H9 (cell line): ENCODE measurements around the gene MYB. TPM values are rescaled to one million over a fixed set of nuclear protein-coding genes. Genes with fewer than 3 reads are reported as not detected.

ENCODE experiments used
- DNase-seq: peaks from one replicate; pipeline ENCODE4 v3.0.0-alpha.2; 2017
- H2AFZ ChIP-seq: one replicate; pipeline ENCODE4 v1.6.1; 2013; ENCODE audit warnings: mild to moderate bottlenecking, low read length, control low read depth, moderate library complexity
- H2AK5ac ChIP-seq: 2 replicates; pipeline ENCODE4 v1.6.1; 2013; ENCODE audit warnings: low read length, control low read depth, mixed read lengths; ENCODE audit not compliant: insufficient read length
- H2BK120ac ChIP-seq: one replicate; pipeline ENCODE4 v1.6.1; 2013; ENCODE audit warnings: low read depth, mild to moderate bottlenecking, low read length, control low read depth, inconsistent platforms; ENCODE audit not compliant: poor library complexity, severe bottlenecking
- H2BK12ac ChIP-seq: 2 replicates; pipeline ENCODE4 v1.6.1; 2013; ENCODE audit warnings: low read length, control low read depth, mixed read lengths, low read depth; ENCODE audit not compliant: insufficient read length
- H2BK15ac ChIP-seq: 2 replicates; pipeline ENCODE4 v1.6.1; 2013; ENCODE audit warnings: low read depth, low read length, control low read depth
- H2BK20ac ChIP-seq: one replicate; pipeline ENCODE4 v1.6.1; 2013; ENCODE audit warnings: low read depth, mild to moderate bottlenecking, low read length, control low read depth, inconsistent platforms; ENCODE audit not compliant: poor library complexity, severe bottlenecking
- H2BK5ac ChIP-seq: 2 replicates; pipeline ENCODE4 v1.6.1; 2013; ENCODE audit warnings: low read length, control low read depth, mixed read lengths; ENCODE audit not compliant: insufficient read length
- H3K14ac ChIP-seq: 2 replicates; pipeline ENCODE4 v1.6.1; 2013; ENCODE audit warnings: low read length, control low read depth; ENCODE audit not compliant: insufficient read depth
- H3K18ac ChIP-seq: 2 replicates; pipeline ENCODE4 v1.6.1; 2013; ENCODE audit warnings: low read depth, mild to moderate bottlenecking, mixed read lengths, low read length, control low read depth; ENCODE audit not compliant: insufficient read length
- H3K23ac ChIP-seq: 2 replicates; pipeline ENCODE4 v1.6.1; 2013; ENCODE audit warnings: low read length, control low read depth, mixed read lengths, low read depth; ENCODE audit not compliant: insufficient read length
- H3K23me2 ChIP-seq: 2 replicates; pipeline ENCODE4 v1.6.1; 2013; ENCODE audit warnings: low read depth, mild to moderate bottlenecking, mixed read lengths, low read length, control low read depth; ENCODE audit not compliant: insufficient read length, poor library complexity, severe bottlenecking
- H3K27ac ChIP-seq: 2 replicates; pipeline ENCODE4 v1.5.1; 2013; ENCODE audit warnings: low read length, control low read depth, mixed read lengths, low read depth; ENCODE audit not compliant: insufficient read length
- H3K27me3 ChIP-seq: 2 replicates; pipeline ENCODE4 v1.6.1; 2013; ENCODE audit warnings: low read length, control low read depth, inconsistent platforms; ENCODE audit not compliant: insufficient read depth
- H3K4ac ChIP-seq: 2 replicates; pipeline ENCODE4 v1.6.1; 2013; ENCODE audit warnings: low read depth, mild to moderate bottlenecking, control low read depth, inconsistent platforms, low read length, moderate library complexity
- H3K4me1 ChIP-seq: 2 replicates; pipeline ENCODE4 v1.6.1; 2013; ENCODE audit warnings: low read length, control low read depth, inconsistent platforms; ENCODE audit not compliant: insufficient read depth
- H3K4me2 ChIP-seq: 2 replicates; pipeline ENCODE4 v1.6.1; 2013; ENCODE audit warnings: low read length, control low read depth, mixed read lengths; ENCODE audit not compliant: insufficient read length, insufficient read depth
- H3K56ac ChIP-seq: 2 replicates; pipeline ENCODE4 v1.6.1; 2013; ENCODE audit warnings: low read depth, mild to moderate bottlenecking, mixed read lengths, low read length, control low read depth; ENCODE audit not compliant: insufficient read length
- H3K79me1 ChIP-seq: 2 replicates; pipeline ENCODE4 v1.6.1; 2013; ENCODE audit warnings: low read depth, mild to moderate bottlenecking, moderate library complexity, low read length, control low read depth, inconsistent platforms; ENCODE audit not compliant: insufficient read depth, poor library complexity, severe bottlenecking
- H3K79me2 ChIP-seq: 2 replicates; pipeline ENCODE4 v1.6.1; 2013; ENCODE audit warnings: low read length, control low read depth, inconsistent platforms; ENCODE audit not compliant: insufficient read depth
- H3K9ac ChIP-seq: 2 replicates; pipeline ENCODE4 v1.6.1; 2013; ENCODE audit warnings: low read length, control low read depth, mixed read lengths; ENCODE audit not compliant: insufficient read length; ENCODE audit errors: extremely low read depth
- H3K9me3 ChIP-seq: one replicate; pipeline ENCODE4 v1.6.1; 2013; ENCODE audit warnings: low read depth, low read length, inconsistent platforms; ENCODE audit not compliant: control insufficient read depth
- H3T11ph ChIP-seq: one replicate; pipeline ENCODE4 v1.6.1; 2013; ENCODE audit warnings: mild to moderate bottlenecking, low read length, control low read depth, inconsistent platforms
- H4K20me1 ChIP-seq: one replicate; pipeline ENCODE4 v1.6.1; 2013; ENCODE audit not compliant: control insufficient read depth, insufficient read length, insufficient read depth
- H4K5ac ChIP-seq: 2 replicates; pipeline ENCODE4 v1.6.1; 2013; ENCODE audit warnings: low read depth, mild to moderate bottlenecking, mixed read lengths, low read length, control low read depth; ENCODE audit not compliant: insufficient read length
- H4K8ac ChIP-seq: replicated peaks from 2 replicates; pipeline ENCODE4 v1.6.1; 2013; ENCODE audit warnings: low read length, control low read depth, mixed read lengths, low read depth; ENCODE audit not compliant: insufficient read length
- H4K91ac ChIP-seq: 2 replicates; pipeline ENCODE4 v1.6.1; 2013; ENCODE audit warnings: low read depth, mild to moderate bottlenecking, moderate library complexity, mixed read lengths, low read length, control low read depth; ENCODE audit not compliant: insufficient read length
- H3K27ac Mint-ChIP-seq, 3 experiments: 2 replicates in 2 of 3; 3 replicates in 1 of 3; pipeline ENCODE4 v1.8.0; 2020 to 2021; ENCODE audit warnings: mixed read lengths in 3 of 3, mild to moderate bottlenecking in 1 of 3, moderate library complexity in 1 of 3
- H3K27me3 Mint-ChIP-seq: 2 replicates; pipeline ENCODE4 v1.8.0; 2021; ENCODE audit warnings: low read depth, mild to moderate bottlenecking, moderate library complexity, mixed read lengths
- H3K36me3 Mint-ChIP-seq, 3 experiments: 2 replicates in 2 of 3; 3 replicates in 1 of 3; pipeline ENCODE4 v1.8.0; 2020 to 2021; ENCODE audit warnings: low read depth in 3 of 3, mixed read lengths in 3 of 3; ENCODE audit not compliant: insufficient read depth in 1 of 3
- H3K4me1 Mint-ChIP-seq, 2 experiments: 2 replicates each; pipeline ENCODE4 v1.8.0; 2020; ENCODE audit warnings: mixed read lengths in 2 of 2
- H3K4me3 Mint-ChIP-seq, 2 experiments: 2 replicates in 1 of 2; 3 replicates in 1 of 2; pipeline ENCODE4 v1.8.0; 2020 to 2021; ENCODE audit warnings: mild to moderate bottlenecking in 2 of 2, mixed read lengths in 2 of 2, moderate library complexity in 1 of 2
- H3K9me3 Mint-ChIP-seq, 2 experiments: 2 replicates in 1 of 2; 3 replicates in 1 of 2; pipeline ENCODE4 v1.8.0; 2020; ENCODE audit warnings: mild to moderate bottlenecking in 2 of 2, mixed read lengths in 2 of 2, moderate library complexity in 1 of 2
- CTCF ChIP-seq: fragments of 200-600 bp; sonication (generic); conservative IDR thresholded peaks from 3 replicates; pipeline ENCODE4 v1.8.0; 2021; ENCODE audit warnings: antibody characterized with exemption, mild to moderate bottlenecking
- WGBS: extraction: QIAGEN DNeasy Blood & Tissue Kit; methylation state at CpG from one replicate; pipeline ENCODE4 v1.1.7; 2013; ENCODE audit warnings: missing lambda C conversion rate, low lambda C conversion rate, mixed read lengths; ENCODE audit not compliant: insufficient read length; ENCODE audit errors: extremely low coverage; 5-methylcytosine and 5-hydroxymethylcytosine counted together
- total RNA-seq: library from RNA; stranded (reverse); gene quantifications from 2 replicates; pipeline ENCODE4 v1.2.1, GENCODE V29; 2021

MYB gene
- total RNA-seq, 1 experiment from 2014 or later, result 5.8 TPM

GRCh38 chr6:135165031-135165430, 16.1 kb upstream of the MYB start:
- no peak overlapping the region for H3K4me3 Mint-ChIP-seq
- H3K9me3 ChIP-seq, result no peaks in the 10 kb centered on the region
- H3K27me3 Mint-ChIP-seq, result no peaks in the 10 kb centered on the region
- H3T11ph ChIP-seq, result no peak overlapping the region
- H3K9ac ChIP-seq, result no peak overlapping the region
- no peak overlapping the region for H2BK120ac ChIP-seq
- no peak overlapping the region for H3K27ac Mint-ChIP-seq
- WGBS, result no CpG with 5 or more reads among the region's 2 CpGs
- H2BK20ac ChIP-seq, result no peak overlapping the region
- H3K79me2 ChIP-seq, result no peaks in the 10 kb centered on the region
- no peak for TF ChIP-seq CTCF
- no peaks in the 10 kb centered on the region for H3K4me1 ChIP-seq
- H3K4ac ChIP-seq, result no peak overlapping the region
- no peaks in the 10 kb centered on the region for H3K79me1 ChIP-seq
- H3K27me3 ChIP-seq, result no peaks in the 10 kb centered on the region
- H2BK15ac ChIP-seq, result no peak overlapping the region
- no peak overlapping the region for H2AK5ac ChIP-seq
- no peak overlapping the region for H2BK12ac ChIP-seq
- no peak overlapping the region for H3K23ac ChIP-seq
- H3K4me1 Mint-ChIP-seq, result peaks cover 3 to 4% of the 10 kb centered on the region in 2 experiments; a peak in 2 of 4 replicates
- H3K36me3 Mint-ChIP-seq, result no peaks in the 10 kb centered on the region
- no peak overlapping the region for H3K56ac ChIP-seq
- no peak overlapping the region for H4K91ac ChIP-seq
- no peak overlapping the region for H2AFZ ChIP-seq
- H3K27ac ChIP-seq, result no peak overlapping the region
- H3K4me2 ChIP-seq, result no peak overlapping the region
- no peak overlapping the region for H3K14ac ChIP-seq
- H2BK5ac ChIP-seq, result no peak overlapping the region
- DNase-seq, result no peak
- H4K5ac ChIP-seq, result no peak overlapping the region
- no peak overlapping the region for H3K18ac ChIP-seq
- H3K9me3 Mint-ChIP-seq, result no peaks in the 10 kb centered on the region
- no peaks in the 10 kb centered on the region for H4K20me1 ChIP-seq
- no peaks in the 10 kb centered on the region for H3K23me2 ChIP-seq
- no peak overlapping the region for H4K8ac ChIP-seq
